CD8-positive, alpha-beta memory T cell (primary cell): ENCODE results near the gene BOK. TPM values are rescaled to one million over a fixed set of nuclear protein-coding genes. Genes with fewer than 3 reads are reported as not detected.
"Not testable (repeated sequence)": the region's sequence is repeated elsewhere in the genome, so short reads cannot be mapped to it uniquely, and the experiment has no call there.

ENCODE experiments used
- CTCF ChIA-PET: fragments of 350-600 bp; sonication (Branson Sonifier 250); formaldehyde crosslinking; loops from one replicate; lab custom pipeline; 2021; ENCODE audit warnings: antibody characterized with exemption; lab: Charles Lee
- POLR2A ChIA-PET: fragments of 350-600 bp; sonication (Branson Sonifier 250); formaldehyde crosslinking; loops from one replicate; lab custom pipeline; 2021; ENCODE audit warnings: antibody characterized with exemption; lab: Charles Lee
- DNase-seq, 5 donors: peaks; one replicate each; pipeline versions ENCODE4 v3.0.0 to v3.0.0-alpha.2; 2020 to 2022; ENCODE audit warnings: mixed read lengths in 1 of 5
- H3K27ac ChIP-seq: one replicate; pipeline ENCODE4 v1.7.0; 2013; ENCODE audit warnings: low read depth, mild to moderate bottlenecking, low read length, moderate library complexity
- H3K27me3 ChIP-seq: 2 replicates; pipeline ENCODE4 v1.7.0; 2013; ENCODE audit warnings: low read length, mild to moderate bottlenecking; ENCODE audit not compliant: insufficient read depth, poor library complexity, severe bottlenecking
- H3K36me3 ChIP-seq: 2 replicates; pipeline ENCODE4 v1.7.0; 2013; ENCODE audit warnings: mild to moderate bottlenecking, low read length, moderate library complexity; ENCODE audit not compliant: insufficient read depth
- H3K4me1 ChIP-seq: 2 replicates; pipeline ENCODE4 v1.7.0; 2013; ENCODE audit warnings: mild to moderate bottlenecking, low read length, moderate library complexity; ENCODE audit not compliant: insufficient read depth
- H3K4me3 ChIP-seq: 2 replicates; pipeline ENCODE4 v1.7.0; 2013; ENCODE audit warnings: mild to moderate bottlenecking, low read length
- H3K9me3 ChIP-seq: 2 replicates; pipeline ENCODE4 v1.7.0; 2013; ENCODE audit warnings: mild to moderate bottlenecking, low read length
- H3K27ac Mint-ChIP-seq, 8 donors: one replicate each; pipeline ENCODE4 v1.8.0; 2020 to 2021; ENCODE audit warnings: mixed read lengths in 8 of 8, mild to moderate bottlenecking in 6 of 8, inconsistent platforms in 3 of 8, moderate library complexity in 3 of 8
- H3K27me3 Mint-ChIP-seq, 2 donors: one replicate each; pipeline ENCODE4 v1.8.0; 2020 to 2021; ENCODE audit warnings: mixed read lengths in 2 of 2, mild to moderate bottlenecking in 1 of 2, moderate library complexity in 1 of 2
- H3K36me3 Mint-ChIP-seq, 3 donors: one replicate each; pipeline ENCODE4 v1.8.0; 2020 to 2021; ENCODE audit warnings: mixed read lengths in 3 of 3, inconsistent platforms in 1 of 3, mild to moderate bottlenecking in 1 of 3
- H3K4me1 Mint-ChIP-seq, 3 donors: one replicate each; pipeline ENCODE4 v1.8.0; 2020 to 2021; ENCODE audit warnings: mixed read lengths in 3 of 3, inconsistent platforms in 1 of 3, mild to moderate bottlenecking in 1 of 3
- H3K4me3 Mint-ChIP-seq, 7 donors: one replicate each; pipeline ENCODE4 v1.8.0; 2020 to 2021; ENCODE audit warnings: mixed read lengths in 7 of 7, mild to moderate bottlenecking in 6 of 7, moderate library complexity in 4 of 7, inconsistent platforms in 2 of 7
- H3K9me3 Mint-ChIP-seq, 5 donors: one replicate each; pipeline ENCODE4 v1.8.0; 2020 to 2022; ENCODE audit warnings: mixed read lengths in 5 of 5, mild to moderate bottlenecking in 3 of 5, moderate library complexity in 2 of 5, inconsistent platforms in 1 of 5
- polyA plus RNA-seq: library from polyadenylated mRNA; unstranded; fragments of 300-500 nt; fragmentation: Illumina TruSeq; gene quantifications from one replicate; pipeline ENCODE4 v1.2.3, GENCODE V29; 2021
- total RNA-seq, 2 experiments: library from RNA; stranded (reverse); gene quantifications; one replicate each; pipeline ENCODE4 v1.2.3, GENCODE V29; 2021

The BOK gene
- total and polyA plus RNA-seq, 3 experiments from 2014 or later: not detected

DNA sequence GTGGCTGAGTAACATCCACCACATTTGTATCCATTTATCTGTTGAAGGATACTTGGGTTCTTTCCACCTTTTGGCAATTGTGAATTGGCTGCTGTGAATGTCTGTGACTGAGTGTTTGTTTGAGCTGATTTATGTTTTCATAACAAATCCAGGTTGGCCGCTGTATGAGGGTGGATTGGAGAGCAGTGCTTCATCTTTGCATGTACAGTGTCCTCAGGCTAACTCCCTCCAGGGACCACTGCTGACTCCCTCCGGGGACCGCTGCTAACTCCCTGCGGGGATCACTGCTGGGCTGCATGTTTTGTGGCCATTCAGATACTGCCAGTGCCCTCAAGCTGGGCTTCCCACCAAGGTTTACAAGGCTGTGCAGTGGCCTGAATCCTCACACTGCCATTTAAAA, 10.2 kb downstream of the BOK start:
- Mint-ChIP-seq H3K4me3 (no peak overlapping the region), H3K27me3 (no peaks in the 10 kb centered on the region), H3K36me3 (peaks cover 0 to 2% (median 0%) of the 10 kb centered on the region in 3 donors), H3K9me3 (no peaks in the 10 kb centered on the region), H3K4me1 (peaks cover 0 to 3% (median 0%) of the 10 kb centered on the region in 3 donors), H3K27ac (no peak overlapping the region)
- CTCF ChIA-PET: no interaction called here
- Histone ChIP-seq H3K4me1 (no peaks in the 10 kb centered on the region), H3K27me3 (no peaks in the 10 kb centered on the region), H3K36me3 (no peaks in the 10 kb centered on the region), H3K9me3 (no peaks in the 10 kb centered on the region), H3K27ac (no peak overlapping the region), H3K4me3 (no peak overlapping the region)
- DNase-seq: peak in 1 of 5 donors; percentile 5
- POLR2A ChIA-PET: interaction anchor here (0.6 kb wide), 1 partner anchor 211 kb away, joined by 3 read pairs; no protein-coding TSS in a partner anchor

GRCh38 chr2:241569831-241570281, 11.3 kb downstream of the BOK start:
- Histone ChIP-seq H3K36me3 (no peaks in the 10 kb centered on the region), H3K27me3 (no peaks in the 10 kb centered on the region), H3K9me3 (no peaks in the 10 kb centered on the region), H3K4me3 (no peak overlapping the region), H3K4me1 (no peaks in the 10 kb centered on the region), H3K27ac (no peak overlapping the region)
- Mint-ChIP-seq H3K9me3 (no peaks in the 10 kb centered on the region), H3K4me3 (no peak overlapping the region), H3K36me3 (peaks cover 0 to 4% (median 0%) of the 10 kb centered on the region in 3 donors), H3K4me1 (peaks cover 0 to 3% (median 0%) of the 10 kb centered on the region in 3 donors), H3K27ac (no peak overlapping the region), H3K27me3 (no peaks in the 10 kb centered on the region)
- POLR2A ChIA-PET: no interaction called here
- CTCF ChIA-PET: no interaction called here
- peak in 1 of 5 donors; percentile 41 for DNase-seq

- no peaks in the 10 kb centered on the region for H3K27me3 Mint-ChIP-seq
- H3K4me1 Mint-ChIP-seq: peaks cover 0 to 3% (median 0%) of the 10 kb centered on the region in 3 donors
- H3K27ac ChIP-seq: no peak overlapping the region
- H3K9me3 Mint-ChIP-seq: no peaks in the 10 kb centered on the region
- H3K36me3 Mint-ChIP-seq: peaks cover 0 to 7% (median 4%) of the 10 kb centered on the region in 3 donors
- no peak overlapping the region for H3K4me3 ChIP-seq
- H3K4me3 Mint-ChIP-seq: no peak overlapping the region
- H3K9me3 ChIP-seq: no peaks in the 10 kb centered on the region
- H3K36me3 ChIP-seq: no peaks in the 10 kb centered on the region
- no peak overlapping the region for H3K27ac Mint-ChIP-seq
- H3K4me1 ChIP-seq: no peaks in the 10 kb centered on the region
- ChIA-PET CTCF (no interaction called here), POLR2A (no interaction called here)
- no peaks in the 10 kb centered on the region for H3K27me3 ChIP-seq
- DNase-seq: peak in 1 of 5 donors; percentile 38
These were observed 12.5 kb downstream of the BOK start for GRCh38 chr2:241570961-241571581.

DNA sequence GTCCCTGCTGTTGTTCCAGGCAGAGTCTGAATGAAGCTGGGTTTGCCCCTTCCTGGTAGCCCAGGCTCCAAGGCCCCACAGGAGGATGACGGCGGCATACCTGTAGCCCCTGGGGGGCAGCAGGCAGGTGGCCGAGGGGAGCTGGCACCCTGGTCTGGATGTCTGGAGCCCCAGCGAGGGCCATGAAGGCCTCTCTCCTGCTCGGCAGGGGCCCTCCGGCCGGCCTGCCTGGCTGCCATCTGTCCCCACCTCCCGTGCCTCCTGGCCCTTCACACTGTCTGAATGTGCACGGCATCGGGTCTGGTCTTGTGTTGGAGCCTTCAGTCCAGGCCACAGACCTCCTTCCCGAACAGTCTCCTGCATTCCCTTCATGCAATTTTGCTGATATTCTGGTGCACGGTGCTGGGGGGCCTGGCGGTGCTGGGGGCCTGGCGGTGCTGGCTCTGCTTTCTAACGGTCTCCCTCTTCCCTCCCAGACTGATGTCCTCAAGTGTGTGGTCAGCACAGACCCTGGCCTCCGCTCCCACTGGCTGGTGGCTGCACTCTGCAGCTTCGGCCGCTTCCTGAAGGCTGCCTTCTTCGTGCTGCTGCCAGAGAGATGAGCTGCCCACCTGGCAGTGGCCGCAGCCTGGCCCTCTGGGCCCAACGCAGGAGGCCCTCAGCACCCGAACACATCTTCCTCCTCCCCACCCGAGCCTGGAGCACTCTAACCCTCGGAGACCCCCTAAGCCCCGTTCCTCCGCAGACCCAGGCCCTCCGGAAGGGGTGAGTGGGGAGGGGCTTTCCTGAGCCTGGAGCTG, 13.5 kb downstream of the BOK start:
- CTCF ChIA-PET: interaction anchor here (1.0 kb wide), 1 partner anchor 26 kb away, joined by 3 read pairs; no protein-coding TSS in a partner anchor
- POLR2A ChIA-PET: no interaction called here
- H3K4me1 ChIP-seq: no peaks in the 10 kb centered on the region
- no peak overlapping the region for H3K27ac ChIP-seq
- H3K36me3 ChIP-seq: no peaks in the 10 kb centered on the region
- H3K4me3 ChIP-seq: no peak overlapping the region
- H3K9me3 ChIP-seq: no peaks in the 10 kb centered on the region
- Mint-ChIP-seq H3K4me1 (peaks cover 0 to 3% (median 0%) of the 10 kb centered on the region in 3 donors), H3K27ac (no peak overlapping the region), H3K9me3 (no peaks in the 10 kb centered on the region), H3K27me3 (no peaks in the 10 kb centered on the region), H3K36me3 (peaks cover 0 to 7% (median 4%) of the 10 kb centered on the region in 3 donors), H3K4me3 (no peak overlapping the region)
- peak in 1 of 5 donors; percentile 40 for DNase-seq
- no peaks in the 10 kb centered on the region for H3K27me3 ChIP-seq

DNA sequence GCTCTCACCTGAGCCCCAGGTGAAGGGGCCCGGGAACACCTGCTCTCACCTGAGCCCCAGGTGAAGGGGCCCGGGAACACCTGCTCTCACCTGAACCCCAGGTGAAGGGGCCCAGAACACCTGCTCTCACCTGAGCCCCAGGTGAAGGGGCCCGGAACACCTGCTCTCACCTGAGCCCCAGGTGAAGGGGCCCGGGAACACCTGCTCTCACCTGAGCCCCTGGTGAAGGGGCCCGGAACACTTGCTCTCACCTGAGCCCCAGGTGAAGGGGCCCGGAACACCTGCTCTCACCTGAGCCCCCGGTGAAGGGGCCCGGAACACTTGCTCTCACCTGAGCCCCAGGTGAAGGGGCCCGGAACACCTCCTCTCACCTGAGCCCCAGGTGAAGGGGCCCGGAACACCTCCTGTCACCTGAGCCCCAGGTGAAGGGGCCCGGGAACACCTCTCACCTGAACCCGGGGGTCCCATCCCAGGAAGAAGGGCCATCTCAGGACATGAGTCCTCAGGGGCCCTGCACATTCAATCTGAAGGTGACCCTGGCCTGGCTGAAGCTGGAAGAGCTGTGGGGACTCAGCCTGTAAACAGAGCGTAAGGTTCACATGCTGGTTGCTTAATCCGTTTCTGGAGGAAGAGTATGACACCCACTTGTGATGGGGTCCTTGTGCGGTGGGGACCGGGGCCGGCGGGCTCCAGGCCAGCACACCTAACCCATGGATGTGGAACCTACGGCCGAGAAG, 14.5 kb downstream of the BOK start:
- H3K27me3 Mint-ChIP-seq, H3K9me3 ChIP-seq, H3K4me1 Mint-ChIP-seq, H3K4me1 ChIP-seq, H3K36me3 ChIP-seq, POLR2A ChIA-PET, H3K4me3 ChIP-seq, H3K36me3 Mint-ChIP-seq, H3K27ac ChIP-seq, H3K4me3 Mint-ChIP-seq, H3K27me3 ChIP-seq, H3K9me3 Mint-ChIP-seq: not testable (repeated sequence)
- peak overlapping the region in 1 of 8 donors; percentile 38 for H3K27ac Mint-ChIP-seq
- CTCF ChIA-PET: interaction anchor here (1.0 kb wide), 1 partner anchor 25 kb away, joined by 3 read pairs; no protein-coding TSS in a partner anchor
- DNase-seq: peak in 1 of 5 donors; percentile 22

DNA sequence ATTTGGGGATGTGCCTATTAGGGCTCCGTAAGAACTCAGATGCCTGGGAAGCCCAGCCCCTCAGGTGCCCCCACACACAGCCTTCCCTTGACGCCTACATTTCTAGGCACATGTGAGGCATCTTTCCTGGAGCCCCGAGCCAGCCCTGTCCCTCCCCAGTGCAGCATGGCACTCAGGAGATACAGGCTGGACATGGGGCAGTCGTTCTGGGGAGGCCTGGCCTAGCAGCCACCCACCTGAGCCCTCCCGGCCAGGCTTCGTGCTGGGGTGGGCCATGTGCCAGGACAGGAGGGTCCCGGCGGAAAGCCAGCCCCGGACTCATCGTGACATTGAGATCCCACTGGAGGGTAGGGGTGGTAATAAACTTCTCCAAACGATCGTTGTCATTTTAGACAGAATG, 15.2 kb downstream of the BOK start:
- ChIA-PET POLR2A (no interaction called here), CTCF (no interaction called here)
- H3K4me3 ChIP-seq: no peak overlapping the region
- DNase-seq: peak in 1 of 5 donors; percentile 1
- no peaks in the 10 kb centered on the region for H3K27me3 Mint-ChIP-seq
- H3K9me3 Mint-ChIP-seq: no peaks in the 10 kb centered on the region
- H3K36me3 Mint-ChIP-seq: peaks cover 2 to 9% (median 7%) of the 10 kb centered on the region in 3 donors
- H3K9me3 ChIP-seq: no peaks in the 10 kb centered on the region
- peaks cover 0 to 3% (median 0%) of the 10 kb centered on the region in 3 donors for H3K4me1 Mint-ChIP-seq
- no peaks in the 10 kb centered on the region for H3K27me3 ChIP-seq
- H3K36me3 ChIP-seq: no peaks in the 10 kb centered on the region
- H3K27ac ChIP-seq: no peak overlapping the region
- H3K27ac Mint-ChIP-seq: no peak overlapping the region
- no peak overlapping the region for H3K4me3 Mint-ChIP-seq
- H3K4me1 ChIP-seq: no peaks in the 10 kb centered on the region

DNA sequence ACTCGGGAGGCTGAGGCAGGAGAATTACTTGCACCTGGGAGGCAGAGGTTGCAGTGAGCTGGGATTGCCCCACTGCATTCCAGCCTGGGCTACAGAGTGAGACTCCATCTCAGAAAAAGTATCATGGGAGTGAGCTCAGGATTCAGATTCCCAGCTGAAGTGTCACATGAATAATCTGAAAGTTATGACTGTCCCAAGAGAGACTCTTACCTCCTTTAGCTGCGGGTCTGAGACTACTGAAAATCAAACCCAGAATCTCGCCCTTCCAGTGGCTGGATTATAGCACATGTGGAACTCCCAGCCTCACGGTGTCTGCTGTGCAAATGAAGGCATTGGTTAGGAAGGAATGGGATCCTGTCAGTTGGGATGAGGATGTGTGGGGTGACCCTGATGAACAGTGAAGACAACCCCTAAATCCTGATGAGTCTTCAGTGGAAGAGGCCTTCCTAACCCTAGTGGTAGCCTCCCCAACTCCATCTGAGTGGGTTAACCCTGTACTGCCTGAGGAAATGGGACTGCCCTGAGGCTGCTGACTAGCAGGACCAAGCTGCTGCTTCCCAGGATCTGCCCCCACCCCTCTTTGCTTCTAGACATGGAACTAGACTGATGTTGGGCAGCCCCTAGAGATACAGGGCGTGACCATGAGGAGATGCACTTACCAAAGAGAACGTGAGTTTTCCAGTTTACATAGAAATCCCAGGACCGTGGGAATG, 16.5 kb downstream of the BOK start:
- Mint-ChIP-seq H3K36me3 (peaks cover 2 to 12% (median 7%) of the 10 kb centered on the region in 3 donors), H3K4me1 (peaks cover 0 to 3% (median 0%) of the 10 kb centered on the region in 3 donors), H3K27ac (peak overlapping the region in 1 of 8 donors; percentile 50), H3K9me3 (no peaks in the 10 kb centered on the region), H3K27me3 (no peaks in the 10 kb centered on the region), H3K4me3 (no peak overlapping the region)
- Histone ChIP-seq H3K9me3 (no peaks in the 10 kb centered on the region), H3K36me3 (no peaks in the 10 kb centered on the region), H3K27me3 (no peaks in the 10 kb centered on the region), H3K27ac (no peak overlapping the region), H3K4me3 (no peak overlapping the region), H3K4me1 (no peaks in the 10 kb centered on the region)
- POLR2A ChIA-PET: no interaction called here
- CTCF ChIA-PET: no interaction called here
- DNase-seq: peak in 1 of 5 donors; percentile 16
